M059J (cell line): ENCODE data around the gene CEP164. TPM values are rescaled to one million over a fixed set of nuclear protein-coding genes. Genes with fewer than 3 reads are reported as not detected.
"Not testable (repeated sequence)": the region's sequence is repeated elsewhere in the genome, so short reads cannot be mapped to it uniquely, and the experiment has no call there.

Experiments used
- DNase-seq: peaks from one replicate; pipeline ENCODE4 v3.0.0-alpha.2; 2012; ENCODE audit warnings: low read depth
- total RNA-seq: library from RNA; depleted of rRNA; stranded (reverse); fragments of >200 nt; shearing (Covaris generic); gene quantifications from 2 replicates; pipeline ENCODE4 v1.2.3, GENCODE V29; 2014

CEP164 gene
- total RNA-seq, 1 experiment from 2014 or later: 20.6 TPM

DNA sequence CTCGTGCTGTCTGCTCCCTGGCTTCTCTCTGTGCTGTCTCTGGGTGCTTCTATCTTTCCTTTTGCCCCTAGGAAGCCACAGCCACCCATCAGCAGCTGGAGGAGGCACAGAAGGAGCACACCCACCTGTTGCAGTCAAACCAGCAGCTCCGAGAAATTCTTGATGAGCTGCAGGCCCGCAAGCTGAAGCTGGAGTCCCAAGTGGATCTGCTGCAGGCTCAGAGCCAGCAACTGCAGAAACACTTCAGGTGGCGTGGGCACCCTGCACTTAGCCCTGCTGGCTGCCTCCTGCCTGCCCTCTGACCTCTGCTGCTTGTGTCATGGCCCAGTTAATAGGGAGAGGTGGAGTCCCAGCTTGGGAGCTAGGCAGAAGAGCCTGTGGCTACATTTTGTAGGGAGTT lies 67.8 kb downstream of the CEP164 start:
- no peak for DNase-seq

DNA sequence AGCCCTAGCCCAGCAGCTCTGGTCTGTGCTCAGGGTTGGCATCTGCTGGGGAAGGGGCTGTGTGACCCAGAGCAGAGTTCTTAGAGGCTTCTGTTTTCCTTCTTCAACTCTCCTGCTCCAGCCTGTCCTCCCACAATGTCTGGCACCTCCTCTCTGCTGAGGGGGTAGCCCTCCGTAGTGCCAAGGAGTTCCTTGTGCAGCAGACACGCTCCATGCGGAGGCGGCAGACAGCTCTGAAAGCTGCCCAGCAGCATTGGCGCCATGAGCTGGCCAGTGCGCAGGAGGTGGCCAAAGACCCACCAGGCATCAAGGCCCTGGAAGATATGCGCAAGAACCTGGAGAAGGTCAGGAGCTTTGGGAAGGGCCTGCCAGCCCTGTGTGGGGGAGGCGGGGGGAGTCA lies 69.3 kb downstream of the CEP164 start:
- no peak for DNase-seq

DNA sequence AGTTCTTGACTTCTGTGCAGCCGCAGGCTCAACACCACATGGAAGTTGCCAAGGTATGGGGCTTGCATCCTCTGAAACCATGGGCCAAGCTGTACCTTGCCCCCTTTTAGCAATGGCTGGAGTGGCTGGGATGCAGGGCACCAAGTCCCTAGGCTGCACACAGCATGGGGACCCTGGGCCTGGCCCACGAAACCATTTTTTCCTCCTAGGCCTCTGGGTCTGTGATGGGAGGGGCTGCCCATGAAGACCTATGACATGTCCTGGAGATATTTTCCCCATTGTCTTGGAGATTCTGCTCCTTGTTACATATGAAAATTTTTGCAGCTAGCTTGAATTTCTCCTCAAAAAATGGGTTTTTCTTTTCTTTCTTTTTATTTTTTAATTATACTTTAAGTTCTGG lies 71.0 kb downstream of the CEP164 start:
- DNase-seq: not testable (repeated sequence)

DNA sequence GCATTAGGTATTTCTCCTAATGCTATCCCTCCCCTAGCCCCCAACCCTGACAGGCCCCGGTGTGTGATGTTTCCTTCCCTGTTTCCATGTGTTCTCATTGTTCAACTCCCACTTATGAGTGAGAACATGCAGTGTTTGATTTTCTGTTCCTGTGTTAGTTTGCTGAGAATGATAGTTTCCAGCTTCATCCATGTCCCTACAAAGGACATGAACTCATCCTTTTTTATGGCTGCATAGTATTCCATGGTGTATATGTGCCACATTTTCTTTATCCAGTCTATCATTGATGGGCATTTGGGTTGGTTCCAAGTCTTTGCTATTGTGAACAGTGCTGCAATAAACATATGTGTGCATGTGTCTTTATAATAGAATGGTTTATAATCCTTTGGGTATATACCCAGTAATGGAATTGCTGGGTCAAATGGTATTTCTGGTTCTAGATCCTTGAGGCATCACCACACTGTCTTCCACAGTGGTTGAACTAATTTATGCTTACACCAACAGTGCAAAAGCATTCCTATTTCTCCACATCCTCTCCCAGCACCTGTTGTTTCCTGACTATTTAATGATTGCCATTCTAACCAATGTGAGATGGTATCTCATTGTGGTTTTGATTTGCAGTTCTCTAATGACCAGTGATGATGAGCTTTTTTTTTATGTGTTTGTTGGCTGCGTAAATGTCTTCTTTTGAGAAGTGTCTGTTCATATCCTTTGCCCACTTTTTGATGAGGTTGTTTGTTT lies 71.6 kb downstream of the CEP164 start:
- DNase-seq: not testable (repeated sequence)

DNA sequence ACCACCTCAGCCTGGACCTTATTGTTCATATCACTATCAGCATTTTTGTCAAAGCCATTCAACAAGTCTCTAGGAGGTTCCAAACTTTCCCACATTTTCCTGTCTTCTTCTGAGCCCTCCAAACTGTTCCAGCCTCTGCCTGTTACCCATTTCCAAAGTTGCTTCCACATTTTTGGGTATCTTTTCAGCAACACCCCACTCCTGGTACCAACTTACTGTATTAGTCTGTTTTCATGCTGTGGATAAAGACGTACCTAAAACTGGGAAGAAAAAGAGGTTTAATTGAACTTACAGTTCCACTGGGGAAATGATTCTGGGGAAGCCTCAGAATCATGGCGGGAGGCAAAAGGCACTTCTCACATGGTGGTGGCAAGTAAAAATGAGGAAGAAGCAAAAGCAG lies 78.2 kb downstream of the CEP164 start:
- not testable (repeated sequence) for DNase-seq

DNA sequence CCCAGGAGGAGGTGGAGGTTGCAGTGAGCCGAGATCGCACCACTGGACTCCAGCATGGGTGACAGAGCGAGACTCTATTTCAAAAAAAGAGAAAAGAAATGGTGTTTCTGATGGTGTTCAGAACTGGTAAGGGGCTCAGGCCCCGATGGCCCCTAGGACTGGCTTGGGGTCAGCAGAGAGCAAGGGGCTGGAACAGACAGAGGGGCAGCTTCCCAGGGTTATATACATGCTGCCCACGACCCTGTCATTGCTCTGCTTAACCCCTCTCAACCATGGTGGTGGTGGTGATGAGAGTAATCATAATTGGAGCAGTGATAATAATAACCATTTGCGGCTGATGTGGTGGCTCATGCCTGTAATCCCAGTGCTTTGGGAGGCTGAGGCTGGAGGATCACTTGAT lies 79.4 kb downstream of the CEP164 start:
- DNase-seq: no peak

DNA sequence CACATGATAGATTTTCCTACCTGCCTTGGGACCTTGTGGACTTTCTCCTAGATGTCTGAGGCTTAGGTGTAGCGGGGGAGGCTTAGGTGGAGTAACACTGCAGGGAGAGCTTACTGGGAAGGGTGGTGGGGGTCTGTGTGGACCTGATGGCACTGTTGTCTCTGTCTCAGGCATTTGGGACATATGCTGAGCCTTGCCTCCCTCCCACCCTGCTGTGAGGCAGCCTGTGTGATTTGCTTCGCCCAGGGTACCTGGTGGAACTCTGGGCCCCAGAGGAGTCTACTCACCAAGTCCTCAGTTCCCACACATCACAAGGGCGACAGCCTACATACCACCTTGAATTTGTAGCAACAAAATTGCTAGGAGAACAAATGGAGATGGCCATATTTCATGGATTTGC lies 80.7 kb downstream of the CEP164 start:
- no peak for DNase-seq

DNA sequence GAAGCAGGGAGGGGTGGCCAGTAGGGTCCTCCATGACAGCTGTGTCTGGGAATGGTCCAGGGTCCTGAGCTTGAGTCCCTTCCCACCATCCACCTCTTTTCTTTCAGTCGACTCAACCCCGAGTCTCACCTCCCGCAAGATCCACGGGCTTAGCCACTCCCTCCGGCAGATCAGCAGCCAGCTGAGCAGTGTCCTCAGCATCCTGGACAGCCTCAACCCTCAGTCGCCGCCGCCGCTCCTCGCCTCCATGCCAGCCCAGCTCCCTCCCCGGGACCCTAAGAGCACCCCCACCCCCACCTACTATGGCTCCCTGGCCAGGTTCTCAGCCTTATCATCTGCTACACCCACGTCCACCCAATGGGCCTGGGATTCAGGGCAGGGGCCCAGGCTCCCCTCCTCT lies 81.9 kb downstream of the CEP164 start:
- DNase-seq: no peak

DNA sequence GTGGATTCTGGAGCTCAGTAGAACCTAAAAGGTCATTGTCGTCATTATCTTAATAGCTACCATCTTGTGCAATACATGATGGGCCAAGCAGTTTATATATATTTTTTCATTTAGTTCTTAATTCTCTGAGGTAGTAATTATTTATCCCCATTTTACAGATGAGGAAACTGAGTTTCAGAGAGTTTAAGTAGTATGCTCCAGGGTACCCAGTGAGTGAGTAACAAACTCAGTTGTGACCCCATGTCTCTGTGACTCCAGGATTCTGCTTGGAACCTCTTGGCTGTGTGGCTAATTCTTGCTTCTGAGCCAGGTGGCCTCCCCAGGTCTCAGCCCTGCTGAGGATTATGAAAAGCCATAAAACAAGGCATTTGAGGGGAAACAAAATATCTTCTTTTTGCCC lies 82.6 kb downstream of the CEP164 start:
- DNase-seq: no peak

DNA sequence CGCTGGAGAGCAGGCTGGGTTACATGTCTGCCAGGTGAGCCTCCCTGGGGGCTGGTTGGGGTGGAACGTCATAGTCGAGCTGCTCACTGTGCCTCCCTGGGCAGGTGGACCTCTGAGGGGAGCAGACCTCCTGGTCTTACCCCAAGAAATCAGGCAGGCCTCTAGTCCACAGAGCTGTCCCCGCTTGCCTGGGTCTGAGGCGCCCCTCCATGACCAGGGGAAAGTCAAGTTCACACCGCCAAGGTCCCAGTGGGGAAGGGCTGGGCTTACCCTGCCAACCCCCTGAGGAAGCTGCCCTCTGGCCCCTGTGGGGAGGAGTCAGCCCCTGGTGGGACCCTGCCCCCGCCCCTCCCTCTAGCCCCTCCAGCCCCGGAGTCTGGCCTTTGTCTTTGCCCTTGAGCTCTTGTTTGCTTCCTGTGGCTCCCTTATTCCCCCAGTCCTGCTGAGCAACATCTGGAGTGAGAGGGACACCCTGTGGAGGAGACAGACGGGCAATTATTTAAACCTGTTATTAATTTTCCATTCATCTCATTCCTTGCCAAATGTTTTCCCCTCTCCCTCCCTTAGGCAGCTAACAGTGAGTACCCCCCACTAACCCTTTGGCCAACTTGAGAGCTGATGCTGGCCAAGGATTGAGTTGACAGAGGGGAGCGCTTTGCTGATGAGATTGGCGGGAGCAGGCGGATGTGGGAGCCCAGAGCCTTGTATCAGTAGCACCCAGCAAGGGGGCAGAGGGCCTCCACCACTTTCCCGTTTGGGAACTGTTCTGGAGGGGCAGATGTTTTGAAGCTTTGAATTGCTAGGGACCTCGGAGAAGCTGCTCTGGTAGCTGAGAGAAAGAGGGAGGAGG lies 83.4 kb downstream of the CEP164 start:
- no peak for DNase-seq

DNA sequence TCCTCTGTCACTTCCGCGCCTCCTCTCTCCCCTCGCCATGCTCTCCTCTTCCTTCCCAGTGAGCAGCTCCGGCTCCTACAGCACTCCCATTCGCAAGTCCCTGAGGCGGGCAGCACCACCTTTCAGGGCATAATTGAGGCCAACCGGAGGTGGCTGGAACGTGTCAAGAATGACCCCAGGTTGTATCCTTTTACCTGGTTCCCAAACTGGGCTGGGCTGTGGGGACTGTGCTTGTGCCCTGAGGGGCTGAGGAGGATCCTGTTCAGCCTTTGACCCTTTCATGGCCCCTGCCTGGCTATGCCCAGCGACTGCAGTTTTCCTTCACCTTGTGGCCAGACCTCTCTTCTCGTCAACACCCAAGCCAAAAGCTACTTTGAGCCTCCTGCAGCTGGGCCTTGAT lies 84.1 kb downstream of the CEP164 start:
- DNase-seq: no peak

DNA sequence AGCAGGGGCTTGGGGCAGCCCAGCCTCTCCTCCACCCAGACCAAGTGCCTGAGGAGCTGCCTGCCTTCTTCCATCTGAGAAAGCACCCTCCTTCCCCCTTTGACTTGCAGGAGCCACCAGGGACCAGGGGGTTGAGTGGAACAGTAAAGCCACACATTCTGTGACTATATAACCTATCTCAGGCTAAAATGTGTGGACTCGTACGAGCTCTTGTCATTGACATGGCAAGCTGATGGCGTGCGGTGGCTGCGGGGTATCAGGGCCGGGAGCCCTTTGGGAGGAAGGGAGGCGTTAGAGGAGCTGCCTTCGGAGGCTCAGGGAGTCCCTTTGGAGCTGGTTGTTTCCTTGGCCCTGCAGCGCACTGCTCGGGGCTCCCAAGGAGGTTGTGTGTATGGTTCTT lies 84.5 kb downstream of the CEP164 start:
- no peak for DNase-seq

DNA sequence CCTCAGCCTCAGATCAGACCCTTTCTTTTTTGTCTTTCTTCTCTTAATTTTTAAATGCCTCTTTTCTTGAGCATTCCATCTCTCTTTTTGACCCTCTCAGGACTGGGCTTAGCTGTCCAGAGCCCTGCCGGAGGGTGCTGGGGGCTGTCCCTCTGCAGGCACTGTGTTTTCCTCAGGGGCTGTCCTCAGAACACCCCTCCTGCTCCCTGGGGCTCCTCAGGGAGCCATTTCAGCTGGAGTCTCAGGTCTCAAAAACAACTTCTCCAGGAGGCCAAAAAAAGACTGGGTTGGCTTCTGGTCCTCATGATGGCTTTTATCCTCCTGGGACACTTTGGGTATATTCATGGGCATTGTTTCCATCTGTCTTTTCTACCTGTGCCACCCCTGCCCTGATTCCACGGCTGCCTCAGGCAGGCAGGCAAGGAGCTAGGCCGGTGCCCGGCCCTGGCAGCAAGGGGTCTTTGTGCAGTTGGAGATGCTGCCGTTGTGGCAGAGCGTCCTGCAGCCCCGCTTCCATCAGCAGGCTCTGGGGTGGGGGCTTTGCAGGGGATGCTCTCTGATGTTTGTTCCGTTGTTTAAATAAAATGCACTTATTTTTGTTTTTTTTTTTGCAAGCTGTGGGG lies 85.1 kb downstream of the CEP164 start:
- DNase-seq: no peak

DNA sequence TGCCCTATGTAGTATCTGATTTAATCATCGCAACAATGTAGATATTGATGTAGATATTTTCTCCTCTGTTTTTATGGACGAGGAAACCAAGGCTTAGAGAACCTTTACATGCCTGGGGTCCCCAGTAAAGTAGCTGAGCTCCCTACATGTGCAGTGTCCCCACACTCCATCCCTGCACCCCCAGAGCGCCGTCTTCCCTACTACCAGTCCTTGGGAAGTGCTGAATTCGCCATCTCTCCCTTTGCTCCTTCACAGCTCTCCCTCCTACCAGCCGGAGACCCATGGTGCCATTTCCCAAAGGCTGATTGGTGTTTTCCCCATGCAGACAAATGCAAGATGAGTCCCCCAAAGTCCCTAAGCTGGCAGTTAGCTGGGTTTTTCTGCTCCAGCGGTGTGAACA lies 86.0 kb downstream of the CEP164 start:
- no peak for DNase-seq

DNA sequence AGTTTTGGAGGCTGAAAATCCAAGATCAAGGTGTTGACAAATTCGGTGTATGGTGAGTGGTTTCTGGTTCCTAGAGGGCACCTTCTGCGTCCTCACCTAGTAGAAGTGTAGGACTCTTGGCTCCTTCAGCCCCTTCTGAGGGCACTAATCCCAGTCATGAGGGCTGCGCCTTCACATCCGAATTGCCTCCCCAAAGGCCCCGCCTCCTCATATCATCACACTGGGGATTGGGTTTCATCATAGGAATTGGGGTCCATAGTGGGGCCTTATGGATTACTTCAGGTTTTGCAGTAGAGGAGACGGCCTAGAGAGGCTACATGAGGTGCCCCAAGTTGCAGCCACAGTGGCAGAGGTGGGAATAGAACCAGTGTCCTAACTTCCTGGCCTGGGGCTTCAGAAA lies 87.1 kb downstream of the CEP164 start:
- no peak for DNase-seq

DNA sequence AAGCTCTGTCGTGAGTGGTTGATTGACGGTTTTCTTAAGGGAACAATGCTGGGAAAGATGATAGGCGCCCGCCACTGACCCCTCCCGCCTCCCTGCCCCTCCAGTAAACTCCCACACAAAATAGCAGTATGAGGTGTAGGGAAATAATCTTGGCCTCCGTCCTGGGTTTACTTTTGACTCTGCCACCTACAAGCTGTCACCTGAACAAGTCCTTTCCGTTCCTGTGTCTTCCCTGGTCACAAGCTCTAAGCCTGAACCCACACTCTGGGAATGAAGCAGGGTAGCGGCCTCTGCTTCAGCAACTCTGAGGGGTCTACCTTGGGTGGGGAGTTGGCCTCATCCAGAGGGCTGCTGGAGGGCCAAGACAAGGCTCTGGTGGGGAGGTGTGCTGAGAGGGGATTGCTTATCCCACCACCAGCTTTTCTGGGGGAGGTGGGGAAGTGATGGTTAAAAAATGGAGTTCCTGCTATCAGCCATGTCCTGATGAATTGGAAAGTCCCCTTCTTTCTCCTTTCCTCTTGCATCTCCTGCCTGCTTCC lies 87.8 kb downstream of the CEP164 start:
- no peak for DNase-seq

DNA sequence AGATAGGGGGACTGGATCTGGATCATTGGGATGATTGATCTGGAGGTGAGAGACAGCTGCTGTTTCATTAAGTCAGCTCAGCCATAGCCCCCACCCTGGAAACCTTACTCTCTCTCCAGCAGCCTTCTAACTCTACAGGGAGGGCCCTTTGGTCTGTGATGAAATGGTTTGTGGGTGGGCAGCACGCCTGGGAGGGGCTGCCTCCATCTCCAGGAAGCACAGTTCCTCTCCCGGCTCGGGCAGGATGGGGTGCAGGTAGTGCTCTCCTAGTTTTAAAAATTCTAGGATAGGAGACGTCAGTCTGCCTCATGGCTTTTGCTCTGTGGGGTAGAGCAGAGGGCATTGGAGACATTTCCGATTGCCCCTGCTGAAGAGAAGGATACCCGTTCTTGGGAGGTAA lies 89.7 kb downstream of the CEP164 start:
- DNase-seq: no peak

DNA sequence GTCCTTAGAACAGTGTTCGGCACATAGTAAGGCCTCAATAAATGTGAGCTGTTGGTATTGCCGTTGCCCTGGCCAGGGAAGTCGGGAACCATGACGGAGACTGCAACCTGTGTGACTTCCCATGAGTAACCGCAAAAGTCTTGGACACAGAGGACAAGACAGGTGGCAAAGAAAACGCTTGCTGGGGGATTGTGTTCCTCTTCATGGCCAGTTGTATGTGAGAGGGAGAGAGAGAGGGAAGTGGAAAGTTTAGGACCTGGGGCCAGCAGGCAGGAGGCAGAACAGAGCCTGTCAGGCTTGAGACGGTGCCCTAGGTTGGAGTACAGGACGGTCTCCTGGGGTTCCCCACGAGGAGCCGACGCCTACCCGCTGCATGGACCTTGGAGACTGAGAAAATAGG lies 90.2 kb downstream of the CEP164 start:
- DNase-seq: no peak

DNA sequence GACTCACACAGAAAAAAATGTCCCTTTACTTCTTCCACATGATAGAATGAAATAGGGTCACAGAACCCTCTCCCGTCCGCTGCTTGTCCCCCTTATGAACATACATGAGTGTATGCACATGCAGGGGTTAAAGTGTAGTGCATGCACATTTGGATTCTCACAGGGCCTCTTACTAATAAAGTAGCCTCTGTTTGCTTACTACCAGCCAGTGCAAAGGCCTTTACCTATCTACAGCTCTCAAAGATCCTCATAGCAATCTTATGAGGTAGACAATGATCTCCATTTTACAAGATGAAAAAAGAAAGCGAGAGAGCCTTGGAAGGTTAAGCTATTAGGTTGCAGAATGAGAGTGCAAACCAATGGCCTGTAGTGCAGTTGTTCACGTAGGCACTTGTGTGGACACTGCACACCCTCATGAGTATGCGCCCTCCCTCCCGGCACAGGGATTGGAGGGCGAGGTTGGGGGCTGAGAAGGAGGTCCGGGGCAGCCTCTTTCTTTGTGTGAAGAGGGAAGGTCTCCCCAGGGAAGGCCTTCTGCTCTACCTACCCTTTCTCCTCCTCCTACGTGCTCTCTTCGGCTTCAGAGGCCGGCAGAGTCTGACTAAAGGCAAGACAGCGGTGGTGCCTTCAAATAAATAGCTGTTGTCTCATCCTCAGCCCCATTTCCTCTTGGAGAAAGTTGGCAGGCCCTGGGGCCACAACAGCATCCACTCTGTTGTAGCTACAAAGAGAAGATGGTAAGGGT lies 91.3 kb downstream of the CEP164 start:
- DNase-seq: no peak

DNA sequence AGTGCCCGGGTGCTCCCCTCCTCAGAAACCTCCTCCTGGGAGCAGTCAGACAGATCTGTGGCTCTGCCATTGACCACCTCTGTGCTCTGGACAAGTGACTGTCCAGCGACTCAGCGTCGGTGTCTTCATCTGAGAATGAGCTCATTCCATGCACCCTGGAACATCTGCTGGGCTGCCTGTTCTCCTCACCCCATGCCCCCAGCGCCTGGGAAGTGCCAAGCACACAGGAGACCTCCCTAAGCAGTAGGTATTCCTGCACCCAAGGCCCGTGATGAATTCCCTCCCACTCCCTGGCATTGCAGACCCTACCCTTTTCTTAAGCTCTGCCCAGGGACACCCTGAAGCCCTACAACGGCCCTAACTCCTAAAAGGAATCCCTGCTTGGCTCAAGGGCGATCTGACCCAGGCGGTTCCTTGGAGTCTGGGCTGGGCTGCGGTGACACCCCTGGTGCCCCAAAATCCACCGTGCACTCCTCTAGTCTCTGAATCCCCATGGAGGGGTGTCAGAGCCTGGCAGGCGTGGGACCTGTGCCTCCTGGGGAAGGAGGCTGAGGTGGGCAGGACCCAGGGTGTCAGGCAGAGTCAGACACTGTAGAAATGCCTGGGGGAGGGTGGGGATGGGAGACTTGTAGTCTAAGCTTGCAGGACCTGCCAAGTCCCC lies 92.0 kb downstream of the CEP164 start:
- peak; percentile 10 for DNase-seq

DNA sequence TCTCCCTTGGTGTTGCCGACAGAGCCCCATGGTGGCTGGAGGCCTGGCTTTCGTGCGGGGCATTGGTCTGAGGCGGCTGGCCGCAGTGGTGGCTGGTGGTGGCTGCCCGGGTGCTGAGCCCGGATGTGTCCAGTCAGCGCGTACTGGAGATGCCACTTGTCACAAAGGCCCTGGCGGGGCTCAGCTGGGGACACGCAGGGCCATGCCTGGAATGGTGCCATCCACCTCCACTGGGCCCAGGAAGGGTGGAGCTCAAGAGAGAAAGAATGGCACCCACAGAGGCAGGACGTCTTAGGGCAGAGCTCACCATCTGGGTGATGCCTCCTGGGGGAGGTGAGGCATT lies 92.5 kb downstream of the CEP164 start:
- no peak for DNase-seq
